GM10248 (cell line): ENCODE measurements around the gene CD164.

Experiments used
- CTCF ChIA-PET: fragments of 300-600 bp; sonication (Branson Sonifier 250); formaldehyde crosslinking; extraction: SDS; loops from one replicate; lab custom pipeline; 2021; ENCODE audit warnings: antibody characterized with exemption; lab: Yijun Ruan, JAX
- POLR2A ChIA-PET: fragments of 350-650 bp; sonication (Branson Sonifier 250); formaldehyde crosslinking; extraction: SDS; loops from one replicate; lab custom pipeline; 2020; ENCODE audit warnings: antibody characterized with exemption; lab: Yijun Ruan, JAX
- DNase-seq: peaks from one replicate; pipeline ENCODE4 v3.0.0; 2012; ENCODE audit errors: extremely low spot score
- CTCF ChIP-seq: IDR thresholded peaks from 2 replicates; pipeline ENCODE4 v1.5.1; 2012; ENCODE audit warnings: mild to moderate bottlenecking, low read depth; ENCODE audit errors: extremely low read depth, missing control alignments, control extremely low read depth

Gene CD164

DNA sequence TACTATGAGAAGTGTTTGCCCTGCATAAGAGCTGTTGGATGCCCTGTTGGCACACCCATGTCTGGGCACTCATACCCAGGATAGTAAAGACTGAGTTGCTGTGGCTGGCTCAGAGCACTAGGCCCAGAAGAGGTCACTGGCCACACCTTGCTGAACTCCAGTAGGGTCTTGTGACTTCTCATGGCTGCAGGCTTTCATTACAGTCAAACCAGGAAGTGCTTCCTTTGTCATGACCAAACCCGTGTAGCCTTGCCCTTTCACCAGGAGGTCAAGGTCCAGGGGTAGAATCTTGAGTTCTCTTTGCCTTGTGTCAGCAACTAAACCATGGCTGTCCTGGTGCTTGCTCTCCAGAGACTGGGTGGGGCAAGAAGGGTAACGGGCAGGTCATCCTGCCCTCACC is 49.5 kb downstream of the CD164 start:
- DNase-seq = peak; percentile 23
- POLR2A ChIA-PET = no interaction called here
- CTCF ChIA-PET = no interaction called here
- no peak for TF ChIP-seq CTCF

- no peak for DNase-seq
- ChIA-PET CTCF (no interaction called here), POLR2A (no interaction called here)
- no peak for TF ChIP-seq CTCF
Observed at GRCh38 chr6:109331081-109331480, 51.2 kb downstream of the CD164 start.

DNA sequence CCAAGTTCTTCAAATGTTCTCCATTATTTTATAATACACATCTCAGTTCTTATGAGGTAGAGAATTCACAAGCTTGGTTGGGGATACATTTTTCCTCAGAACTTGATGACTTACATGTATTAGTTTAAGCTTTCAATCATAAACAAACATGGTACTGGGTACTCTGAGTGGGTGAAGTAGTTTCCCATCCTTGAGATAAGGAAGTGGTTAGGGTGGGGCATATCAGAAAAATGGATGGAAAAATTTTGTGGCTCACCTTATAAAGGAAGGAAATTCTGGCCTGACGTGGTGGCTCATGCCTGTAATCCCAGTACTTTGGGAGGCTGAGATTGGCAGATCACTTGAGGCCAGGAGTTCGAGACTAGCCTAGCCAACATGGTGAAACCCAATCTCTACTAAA is 52.0 kb downstream of the CD164 start:
- TF ChIP-seq CTCF = no peak
- no peak for DNase-seq
- POLR2A ChIA-PET = no interaction called here
- CTCF ChIA-PET = no interaction called here

DNA sequence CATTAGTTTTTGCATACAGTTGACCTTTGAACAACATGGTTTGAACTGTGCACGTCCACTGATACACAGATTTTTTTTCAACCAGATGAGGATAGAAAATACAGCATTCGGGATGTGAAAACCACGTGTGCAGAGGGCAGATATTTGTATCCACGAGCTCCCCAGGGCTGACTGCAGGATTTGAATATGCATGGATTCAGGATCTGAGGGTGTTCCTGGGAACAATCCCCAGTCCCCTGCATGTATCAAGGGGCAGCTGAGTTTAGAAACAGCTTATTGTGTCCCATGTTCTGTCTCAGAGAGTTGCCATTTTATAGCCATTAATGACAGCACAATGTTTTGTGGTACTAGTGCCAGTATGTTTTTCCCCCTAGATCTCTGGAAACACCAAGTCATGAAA is 53.6 kb downstream of the CD164 start:
- no peak for TF ChIP-seq CTCF
- CTCF ChIA-PET = interaction anchor here (1.3 kb wide), 2 partner anchors 13 to 27 kb away, joined by 3 to 4 read pairs; no protein-coding TSS in a partner anchor
- no peak for DNase-seq
- POLR2A ChIA-PET = no interaction called here

DNA sequence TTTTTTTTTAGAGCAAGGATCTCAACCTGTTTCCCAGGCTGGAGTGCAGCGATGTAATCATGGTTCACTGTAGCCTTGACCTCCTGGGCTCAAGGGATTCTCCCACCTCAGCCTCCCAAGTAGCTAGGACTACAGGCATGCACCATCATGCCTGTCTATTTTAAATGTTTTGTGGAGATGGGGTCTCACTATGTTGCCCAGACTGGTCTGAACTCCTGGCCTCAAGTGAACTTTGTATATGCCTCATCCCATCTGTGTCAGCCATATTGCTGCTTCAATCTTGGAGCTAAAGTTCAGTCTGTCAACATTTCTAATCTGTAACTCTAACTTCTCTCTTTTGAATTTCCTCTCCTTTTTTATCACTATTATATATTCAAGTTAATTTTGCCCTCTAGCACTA is 54.3 kb downstream of the CD164 start:
- POLR2A ChIA-PET = no interaction called here
- CTCF ChIA-PET = no interaction called here

GRCh38 chr6:109327491-109327890 is 54.8 kb downstream of the CD164 start:
- ChIA-PET CTCF (no interaction called here), POLR2A (no interaction called here)
- no peak for DNase-seq

More for the DNA sequence above, 54.3 kb downstream of the CD164 start:
- no peak for TF ChIP-seq CTCF
- DNase-seq = no peak

More at GRCh38 chr6:109327491-109327890, 54.8 kb downstream of the CD164 start:
- no peak for TF ChIP-seq CTCF
